ENCODE data around the gene SRRM5.
A peak's percentile ranks its signal among the peaks of the same experiment; 100 is the strongest.
"Not testable (repeated sequence)": the region's sequence is repeated elsewhere in the genome, so short reads cannot be mapped to it uniquely, and the experiment has no call there.

The SRRM5 gene, protein sequence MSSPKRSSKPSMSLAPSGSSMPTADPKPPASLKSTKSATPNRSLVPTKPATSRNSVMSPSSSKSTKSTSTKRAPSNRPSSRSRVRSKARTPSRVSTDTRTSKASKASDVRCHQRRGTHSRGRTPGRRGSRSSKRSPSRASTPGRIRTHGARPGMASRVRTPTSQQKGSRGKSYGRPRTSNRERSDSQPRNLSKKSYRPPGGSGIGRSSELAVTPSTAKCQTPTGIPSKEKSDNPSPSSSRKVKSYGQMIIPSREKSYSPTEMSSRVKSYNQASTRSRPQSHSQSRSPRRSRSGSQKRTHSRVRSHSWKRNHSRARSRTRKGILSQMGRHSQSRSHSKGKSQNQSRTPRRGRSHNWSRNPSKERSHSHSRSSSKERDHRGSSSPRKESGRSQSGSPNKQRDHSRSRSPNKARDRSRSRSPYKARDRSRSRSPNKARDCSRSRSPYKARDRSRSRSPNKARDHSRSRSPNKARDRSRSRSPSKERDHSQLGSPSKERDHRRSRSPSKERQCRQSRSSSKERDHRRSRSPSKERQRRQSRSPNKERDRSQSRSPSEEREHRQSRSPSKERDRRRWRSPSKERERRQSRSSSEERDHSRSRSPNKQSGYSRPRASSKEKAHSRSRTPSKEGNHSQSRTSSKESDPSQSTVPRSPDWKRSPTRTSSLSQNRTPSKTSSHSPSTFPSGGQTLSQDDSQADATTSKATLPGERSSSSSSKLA

GRCh38 chr19:43611788-43612187 is at the start of gene SRRM5:
SRRM5 (plus strand) TSS chr19:43612088; CDS start chr19:43612122, 34 bp downstream.
- no peak for DNase-seq

GRCh38 chr19:43562226-43562697 is 49.6 kb upstream of the SRRM5 start:
- no peak for DNase-seq

- peak; percentile 48 to 70 for DNase-seq
Observed at GRCh38 chr19:43562698-43563241, 49.1 kb upstream of the SRRM5 start.

GRCh38 chr19:43563816-43564457 is 48.0 kb upstream of the SRRM5 start:
- no peak for DNase-seq

DNA sequence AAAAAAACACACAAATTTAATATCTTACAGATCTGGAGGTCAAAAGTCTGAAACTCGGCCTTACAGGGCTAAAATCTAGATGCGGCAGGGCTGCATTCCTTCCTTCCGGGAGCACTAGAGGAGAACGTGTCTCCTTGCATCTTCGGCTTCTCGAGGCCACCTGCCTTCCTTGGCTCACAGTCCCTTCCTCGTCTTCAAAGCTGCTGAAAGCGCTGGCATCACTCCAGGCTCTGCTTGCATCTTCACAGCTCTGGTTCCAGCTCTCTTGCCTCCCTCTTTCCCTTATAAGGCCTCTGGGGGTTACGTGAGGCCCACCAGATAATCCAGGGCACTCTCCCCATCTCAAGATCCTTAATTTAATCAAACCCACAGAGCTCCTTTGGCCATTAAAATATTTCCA is 47.1 kb upstream of the SRRM5 start:
- DNase-seq, result peak in 1 of 2 donors; percentile 13

GRCh38 chr19:43569657-43570056 is 42.2 kb upstream of the SRRM5 start:
- no peak for DNase-seq

- DNase-seq, result no peak
Observed at GRCh38 chr19:43570174-43570791, 41.6 kb upstream of the SRRM5 start.

DNA sequence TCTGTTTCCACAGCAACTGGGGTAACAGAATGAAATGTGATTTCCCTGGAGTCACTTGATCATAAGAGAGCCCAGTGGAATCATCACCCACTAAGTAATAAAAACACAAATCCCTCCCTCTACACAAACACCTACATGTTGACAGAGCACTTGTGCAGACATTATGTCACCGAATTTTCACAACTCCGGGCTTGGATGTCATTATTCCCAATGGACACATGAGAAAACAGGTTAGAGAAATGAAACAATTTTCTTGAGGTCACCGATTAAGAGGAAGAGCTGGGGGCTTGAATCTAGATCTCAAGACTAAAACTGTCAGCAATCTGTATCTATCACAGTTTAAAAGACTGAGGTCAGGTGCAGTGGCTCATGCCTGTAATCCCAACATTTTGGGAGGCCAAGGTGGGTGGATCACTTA is 39.7 kb upstream of the SRRM5 start:
- no peak for DNase-seq

DNA sequence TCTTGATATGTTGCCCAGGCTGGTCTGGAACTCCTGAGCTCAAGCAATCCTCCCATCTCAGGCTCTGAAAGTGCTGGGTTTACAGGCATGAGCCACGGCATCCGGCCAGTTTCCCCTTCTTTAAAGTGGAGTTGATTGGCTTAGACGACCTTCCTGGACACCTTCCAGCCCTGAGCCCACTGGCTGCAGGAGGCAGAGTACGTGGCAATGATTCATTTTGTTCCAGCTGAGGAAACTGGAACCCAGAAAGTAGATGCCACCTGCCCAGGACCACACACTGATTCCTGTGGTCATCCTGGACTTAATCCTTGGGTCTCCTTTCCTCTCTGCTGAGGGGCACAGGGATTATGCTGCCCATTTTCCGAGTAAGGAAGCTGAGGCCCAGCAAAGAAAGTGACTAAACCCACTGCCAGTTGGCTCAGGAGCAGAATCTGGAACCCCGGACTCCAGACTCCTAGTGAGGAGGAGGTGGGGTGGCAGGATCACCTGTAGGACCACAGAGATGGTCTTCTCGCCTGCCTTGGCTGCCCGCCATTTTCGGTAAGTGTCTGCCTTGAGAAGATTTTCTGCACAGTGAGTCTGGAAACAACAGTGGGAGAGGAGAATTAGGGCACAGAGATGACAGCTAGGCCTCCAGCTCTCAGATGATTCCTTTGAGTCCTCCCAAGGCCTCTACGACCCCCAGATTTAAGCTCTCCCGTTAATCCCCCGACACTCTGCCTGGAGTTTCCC is 37.3 kb upstream of the SRRM5 start:
- DNase-seq, result no peak

DNA sequence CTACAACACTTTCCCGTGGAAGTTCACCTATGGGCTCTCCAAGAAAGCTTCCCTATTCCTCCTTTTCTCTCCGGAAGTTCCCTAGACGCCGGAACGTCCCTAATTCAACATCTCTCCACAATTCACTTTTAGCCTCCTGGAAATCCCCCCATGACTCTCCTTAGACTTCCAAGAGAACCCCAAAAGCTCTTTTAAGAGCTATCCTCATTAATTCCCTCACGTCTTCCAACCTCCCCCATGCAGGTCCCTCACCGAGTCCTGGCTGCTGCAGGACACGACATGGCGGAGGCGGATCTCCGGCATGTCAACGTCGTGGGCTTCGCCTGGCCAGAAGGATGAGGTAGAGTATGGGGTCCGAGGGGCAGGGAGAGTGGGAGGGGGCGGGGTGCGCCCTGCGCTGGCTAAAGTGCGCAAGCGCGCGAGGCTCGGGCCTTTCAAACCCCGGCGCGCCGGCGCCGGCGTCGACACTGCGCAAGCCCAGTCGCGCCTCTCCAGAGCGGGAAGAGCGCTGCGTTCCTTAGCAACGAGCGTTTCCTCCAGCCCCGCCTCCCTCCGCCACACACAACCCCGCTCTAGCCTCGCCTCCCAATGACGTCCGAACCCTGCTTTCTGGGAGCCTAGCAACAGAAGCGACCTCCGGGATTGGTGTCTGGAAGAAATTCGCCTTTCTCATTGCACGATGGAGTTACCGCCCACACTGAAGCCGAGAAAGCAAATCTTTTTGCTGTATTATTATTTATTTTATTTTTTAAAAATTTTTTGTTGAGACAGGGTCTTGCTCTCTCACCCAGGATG is 36.5 kb upstream of the SRRM5 start, which contains the start of the genes PINLYP and XRCC1:
TSS of gene PINLYP (plus strand) at position 646 of the 795 bp plus-strand sequence. CDS start 1,391 bp downstream, outside the sequence.
TSS of gene XRCC1 (minus strand) at position 372 of the 795 bp plus-strand sequence. CDS start at position 303, 69 bp downstream.
- peak; percentile 93 to 99 for DNase-seq

- DNase-seq, result no peak
Observed at GRCh38 chr19:43575955-43576878, 35.7 kb upstream of the SRRM5 start.

DNA sequence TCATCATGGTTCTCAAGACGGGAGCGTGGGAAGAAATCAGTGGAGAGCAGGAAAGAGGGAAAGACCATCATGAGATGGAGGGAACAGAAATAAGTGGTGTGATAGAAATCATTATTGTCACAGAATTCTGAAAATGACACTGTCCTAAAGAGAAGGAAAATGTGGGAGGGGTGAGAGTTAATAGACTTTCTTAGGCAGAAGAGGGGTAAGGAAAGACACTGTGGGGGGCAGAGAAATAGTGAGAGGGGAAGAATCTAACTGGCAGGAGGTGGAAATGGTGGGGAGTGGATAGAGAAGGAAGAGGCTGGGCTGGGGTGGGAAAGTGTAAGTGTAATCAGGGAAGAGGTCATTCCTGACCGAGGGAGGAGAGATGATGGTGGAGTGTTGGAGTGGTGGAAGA is 33.1 kb upstream of the SRRM5 start:
- no peak for DNase-seq

DNA sequence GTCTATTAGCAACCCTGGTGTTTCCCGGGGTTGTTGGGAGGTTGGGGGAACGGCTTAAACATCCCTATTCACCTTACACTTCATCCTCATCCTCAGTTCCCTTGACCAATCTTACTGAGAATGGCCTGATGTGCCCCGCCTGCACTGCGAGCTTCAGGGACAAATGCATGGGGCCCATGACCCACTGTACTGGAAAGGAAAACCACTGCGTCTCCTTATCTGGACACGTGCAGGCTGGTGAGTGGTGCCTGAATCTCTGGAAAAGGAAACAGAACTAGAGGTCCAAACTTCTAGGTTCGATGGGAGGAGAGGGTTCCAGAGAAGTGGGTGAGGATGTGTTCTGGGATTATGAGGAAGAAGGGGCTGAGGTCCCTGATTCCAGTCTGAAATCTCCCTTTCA is 30.4 kb upstream of the SRRM5 start:
- DNase-seq, result no peak

DNA sequence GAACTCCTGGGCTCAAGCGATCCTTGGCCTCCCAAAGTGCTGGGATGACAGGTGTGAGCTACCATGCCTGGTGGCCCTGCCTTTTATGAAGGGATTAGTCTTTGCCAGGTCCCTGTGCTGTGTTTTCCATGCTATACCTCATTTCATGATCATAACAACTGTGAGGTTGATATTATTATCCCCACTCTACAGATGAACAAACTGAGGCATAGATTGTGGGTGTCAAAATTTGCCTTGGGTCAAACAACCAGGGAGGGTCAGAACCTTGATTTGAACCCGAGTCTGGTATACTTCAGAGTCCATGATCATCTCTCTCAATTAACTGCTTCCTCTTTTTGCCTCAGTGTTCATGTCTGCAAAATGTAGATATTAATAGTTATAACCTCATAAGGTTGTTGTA is 29.4 kb upstream of the SRRM5 start:
- no peak for DNase-seq

GRCh38 chr19:43584484-43584883 is 27.4 kb upstream of the SRRM5 start:
- no peak for DNase-seq

DNA sequence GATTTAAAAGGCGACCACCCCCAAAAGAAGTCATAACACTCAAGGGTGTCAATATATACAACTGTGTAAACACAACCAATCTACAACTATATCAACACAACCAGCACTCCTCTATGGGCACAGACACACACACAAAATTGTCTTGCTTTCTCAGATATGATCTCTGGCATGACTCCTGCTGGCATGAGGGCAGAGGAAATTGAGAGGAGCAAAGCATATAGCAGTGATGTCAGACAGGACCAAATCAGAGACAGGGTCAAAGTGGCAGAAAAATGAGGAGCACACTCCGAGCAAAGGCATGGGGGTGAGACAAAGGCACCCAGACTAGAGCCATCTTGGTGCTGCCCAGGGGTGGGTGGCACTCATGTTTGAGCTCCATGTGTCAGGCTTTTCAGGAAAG is 25.5 kb upstream of the SRRM5 start:
- DNase-seq, result no peak

GRCh38 chr19:43587029-43587428 is 24.9 kb upstream of the SRRM5 start:
- not testable (repeated sequence) for DNase-seq

DNA sequence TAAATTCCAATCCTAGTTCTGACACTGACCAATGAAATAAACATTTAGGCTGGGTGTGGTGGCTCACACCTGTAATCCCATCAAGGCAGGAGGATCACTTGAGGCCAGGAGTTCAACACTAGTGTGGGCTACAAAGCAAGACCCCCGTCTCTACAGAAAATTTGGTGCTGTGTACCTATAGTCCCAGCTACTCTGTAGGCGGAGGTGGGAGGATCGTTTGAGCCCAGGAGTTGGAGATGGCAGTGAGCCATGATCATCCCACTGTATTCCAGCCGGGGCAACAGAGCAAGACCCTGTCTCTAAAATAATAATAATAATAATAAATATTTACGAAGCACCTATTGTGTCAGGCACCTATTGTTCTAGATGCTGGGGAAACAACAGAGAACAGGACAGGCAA is 22.6 kb upstream of the SRRM5 start:
- no peak for DNase-seq

DNA sequence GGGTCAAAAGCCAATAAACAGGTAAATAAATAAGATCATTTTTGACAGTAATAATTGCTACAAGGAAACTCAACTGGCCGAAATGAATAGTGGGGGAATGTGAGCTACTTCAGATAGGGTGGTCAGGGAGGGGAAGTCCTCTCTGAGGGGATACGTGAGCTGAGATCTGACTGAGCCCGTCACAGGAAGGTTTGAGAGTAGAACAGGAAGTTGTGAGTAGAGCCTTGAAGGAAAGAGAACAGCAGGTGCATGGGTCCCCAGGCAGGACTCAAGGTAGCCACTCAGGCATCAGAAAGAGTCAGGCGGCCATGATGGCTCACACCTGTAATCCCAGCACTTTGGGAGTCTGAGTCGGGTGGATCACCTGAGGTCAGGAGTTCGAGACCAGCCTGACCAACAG is 22.2 kb upstream of the SRRM5 start:
- DNase-seq, result no peak
